ENCODE results near the gene TTC39B.

GRCh38 chr9:15277400-15278090 is 29.5 kb downstream of the TTC39B start:
- TF ChIP-seq CTCF (conservative IDR thresholded peaks at IDR 0.05; ENCODE audit: low read length) = peak; percentile 75
- no peak for TF ChIP-seq EZH2phosphoT487 (IDR thresholded peaks at IDR 0.05; ENCODE audit: borderline replicate concordance, low read depth, low read length)

Measured in OCI-LY7 (cell line).